HG02759 (cell line): ENCODE measurements around the gene CUEDC1.
"Not testable (repeated sequence)": the region's sequence is repeated elsewhere in the genome, so short reads cannot be mapped to it uniquely, and the experiment has no call there.

Source experiments
- ATAC-seq: cut with Tn5 transposase; IDR thresholded peaks from one replicate; pipeline ENCODE4 v1.9.1; 2021; ENCODE audit warnings: mild to moderate bottlenecking, moderate library complexity; ENCODE audit not compliant: unreplicated experiment

CUEDC1 gene

DNA sequence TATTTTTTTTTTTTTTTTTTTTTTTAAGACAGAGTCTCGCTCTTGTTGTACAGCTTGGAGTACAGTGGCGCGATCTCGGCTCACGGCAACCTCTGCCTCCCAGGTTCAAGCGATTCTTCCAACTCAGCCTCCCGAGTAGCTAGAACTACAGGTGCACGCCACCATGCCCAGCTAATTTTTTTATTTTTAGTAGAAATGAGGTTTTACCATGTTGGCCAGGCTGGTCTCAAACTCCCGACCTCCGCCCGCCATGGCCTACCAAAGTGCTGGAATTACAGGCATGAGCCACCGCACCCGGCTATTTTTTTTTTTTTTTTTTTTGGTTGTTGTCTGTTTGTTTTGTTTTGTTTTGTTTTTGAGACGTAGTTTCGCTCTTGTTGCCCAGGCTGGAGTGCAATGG lies 3.2 kb upstream of the CUEDC1 start:
- not testable (repeated sequence) for ATAC-seq

- ATAC-seq: no peak
Observed at GRCh38 chr17:57957886-57958285, 2.7 kb upstream of the CUEDC1 start.

DNA sequence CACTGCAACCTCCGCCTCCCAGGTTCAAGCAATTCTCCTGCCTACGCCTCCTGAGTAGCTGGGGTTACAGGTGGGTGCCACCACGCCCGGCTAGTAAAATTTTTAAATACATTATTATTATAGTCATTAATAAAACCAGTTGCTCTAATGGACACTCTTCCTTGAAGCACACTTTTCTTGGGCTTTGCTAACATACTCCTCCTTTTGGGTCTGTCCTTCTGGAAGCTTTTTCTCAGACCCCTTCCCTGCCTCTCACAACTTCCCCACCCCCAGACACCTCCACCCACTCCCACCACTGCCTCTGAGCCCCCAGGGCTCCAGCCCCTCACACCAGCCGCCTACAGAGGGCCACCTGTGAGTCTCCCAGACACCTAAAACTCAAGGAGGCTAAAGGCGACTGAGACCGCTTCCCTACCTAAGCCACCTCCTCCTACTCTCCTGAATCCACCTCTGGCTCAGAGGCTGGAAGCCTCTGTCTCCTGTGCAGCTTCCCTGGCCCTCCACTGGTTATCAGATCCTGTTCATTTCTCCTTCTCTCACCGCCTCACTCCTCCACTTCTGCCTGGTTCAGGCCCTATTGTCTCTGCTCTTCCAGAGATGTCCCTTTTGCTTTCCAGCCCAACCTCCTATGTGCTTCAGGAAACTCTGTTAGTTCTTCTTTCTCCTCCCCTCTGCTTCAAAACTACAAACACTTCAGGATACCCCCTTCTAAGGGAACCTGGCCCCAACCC lies 2.1 kb upstream of the CUEDC1 start:
- ATAC-seq: no peak

- peak; percentile 57 for ATAC-seq
Observed at GRCh38 chr17:57956291-57957119, 1.3 kb upstream of the CUEDC1 start.

DNA sequence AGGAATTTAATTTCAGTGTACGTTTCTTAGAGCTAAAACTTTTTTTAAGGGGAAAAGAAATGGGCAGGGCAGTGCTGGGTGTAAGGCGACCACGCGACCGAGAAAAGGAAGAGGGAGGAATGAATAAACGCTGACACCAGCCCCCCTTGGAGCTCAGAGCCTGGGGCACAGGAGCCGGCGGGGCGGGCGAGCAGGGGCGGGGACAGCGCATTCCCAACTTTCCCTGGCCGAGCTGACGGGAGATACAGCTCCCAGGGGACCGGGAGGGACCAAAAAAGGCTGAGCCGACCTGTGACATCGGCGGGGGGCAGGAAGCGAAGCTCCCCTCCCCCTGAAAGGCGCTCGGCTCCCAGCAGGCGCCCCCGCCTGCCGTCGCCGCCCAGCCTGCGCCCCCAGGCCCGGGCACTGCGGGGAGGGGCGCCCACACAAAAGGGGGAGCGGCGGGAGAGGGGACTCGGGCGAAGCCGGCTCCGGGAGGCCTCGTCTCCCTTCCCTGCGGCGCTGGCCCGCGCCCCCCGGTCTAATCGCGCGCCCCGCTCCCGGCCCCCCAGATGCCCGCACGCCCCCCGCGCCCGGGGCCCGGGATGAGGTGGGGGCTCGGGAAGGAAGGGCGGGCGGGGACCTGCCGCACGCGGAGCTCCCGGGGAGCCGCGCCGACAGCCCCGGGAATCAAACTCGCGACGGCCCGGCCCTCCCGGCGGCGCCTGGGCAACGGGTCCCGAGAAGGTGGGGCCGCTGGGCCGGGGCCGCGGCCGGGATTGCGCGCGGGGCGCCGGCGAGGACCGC lies 622 bp downstream of the CUEDC1 start:
- ATAC-seq: peak; percentile 25

DNA sequence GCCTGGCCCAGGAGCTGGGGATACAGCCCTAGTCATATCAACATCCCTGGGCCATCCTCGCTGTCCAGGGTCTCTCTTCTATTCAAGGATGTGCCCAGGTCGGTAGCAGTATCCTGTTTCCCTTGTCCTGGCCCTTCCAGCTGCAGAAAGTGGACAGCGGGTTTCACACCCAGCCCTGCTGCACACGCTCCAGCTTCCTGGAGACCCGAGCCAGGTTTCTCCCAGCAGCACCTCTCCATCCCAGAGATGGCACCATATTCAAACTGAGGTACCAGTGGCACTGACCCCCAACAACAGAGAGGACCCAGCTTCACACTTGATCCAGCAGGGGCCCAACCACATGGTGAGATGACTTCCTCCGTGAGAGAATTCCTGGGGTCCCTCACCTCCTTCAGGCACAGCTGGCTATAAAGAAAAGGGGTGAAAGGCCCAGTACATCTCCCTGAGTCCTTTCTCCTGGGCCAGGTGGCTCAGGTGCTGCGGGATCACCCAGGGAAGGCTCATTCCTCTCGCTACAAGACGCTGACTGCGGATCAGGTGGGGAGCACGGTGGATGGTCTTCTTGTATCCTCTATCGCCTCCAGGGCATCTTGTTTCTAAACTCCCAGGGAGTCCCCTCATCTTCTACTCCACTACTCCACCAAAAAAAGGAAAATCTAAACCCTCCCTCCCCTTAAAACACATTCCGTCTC lies 1.4 kb downstream of the CUEDC1 start:
- no peak for ATAC-seq

DNA sequence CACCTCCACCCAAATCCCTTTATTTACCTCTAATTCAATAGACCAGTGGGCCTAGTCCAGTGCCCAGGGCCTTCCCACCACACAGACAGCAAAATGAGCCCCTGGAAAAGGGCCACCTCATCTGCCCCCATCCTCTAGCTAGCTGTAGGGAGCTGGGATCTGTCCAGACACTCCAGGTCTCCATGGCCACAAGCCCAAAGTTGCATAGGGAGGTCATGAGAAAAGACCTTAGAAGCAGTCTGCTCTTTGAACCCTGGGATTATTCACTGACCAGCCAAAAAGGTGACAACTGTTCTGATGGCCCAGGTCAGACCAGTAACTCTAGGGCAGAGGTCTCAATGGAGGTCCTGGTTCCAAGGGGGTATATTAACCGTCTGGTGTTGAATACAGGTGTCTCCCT lies 2.0 kb downstream of the CUEDC1 start:
- ATAC-seq: no peak

DNA sequence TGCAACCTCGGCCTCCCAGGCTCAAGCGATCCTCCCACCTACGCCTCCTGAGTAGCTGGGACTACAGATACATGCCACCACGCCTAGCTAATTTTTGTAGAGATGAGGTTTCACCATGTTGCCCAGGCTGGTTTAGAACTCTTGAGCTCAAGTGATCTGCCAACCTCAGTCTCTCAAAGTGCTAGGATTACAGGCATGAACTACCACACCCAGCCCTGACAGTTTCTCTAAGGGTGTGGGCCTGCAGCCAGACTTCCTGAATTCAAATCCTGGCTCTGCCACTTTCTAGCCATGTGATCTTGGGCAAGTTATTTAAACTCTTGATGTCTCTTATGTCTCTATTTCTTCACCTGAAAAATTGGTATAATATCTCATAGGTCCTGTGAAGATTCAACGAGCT lies 5.6 kb downstream of the CUEDC1 start:
- ATAC-seq: no peak

GRCh38 chr17:57948555-57949420 lies 6.4 kb downstream of the CUEDC1 start:
- no peak for ATAC-seq

DNA sequence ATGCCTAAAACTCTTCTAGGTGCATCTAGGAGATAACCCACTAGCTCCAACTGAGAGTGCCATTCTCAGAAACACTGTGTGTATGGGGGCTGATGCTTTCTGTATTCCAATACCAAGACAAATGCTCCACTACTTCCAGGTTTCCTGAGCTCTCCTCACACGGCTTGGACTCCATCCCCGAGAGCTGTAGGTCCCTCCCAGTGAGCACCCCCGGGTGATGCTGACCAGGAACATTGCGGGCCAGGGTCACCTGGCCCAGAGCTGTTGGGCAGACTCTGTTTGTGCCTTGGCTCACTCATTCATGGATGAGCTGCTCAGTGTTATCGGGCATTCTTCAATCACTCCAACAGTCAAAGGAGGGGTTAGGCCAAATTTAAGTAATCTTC lies 7.0 kb downstream of the CUEDC1 start:
- ATAC-seq: no peak

GRCh38 chr17:57947369-57947768 lies 7.8 kb downstream of the CUEDC1 start:
- no peak for ATAC-seq

DNA sequence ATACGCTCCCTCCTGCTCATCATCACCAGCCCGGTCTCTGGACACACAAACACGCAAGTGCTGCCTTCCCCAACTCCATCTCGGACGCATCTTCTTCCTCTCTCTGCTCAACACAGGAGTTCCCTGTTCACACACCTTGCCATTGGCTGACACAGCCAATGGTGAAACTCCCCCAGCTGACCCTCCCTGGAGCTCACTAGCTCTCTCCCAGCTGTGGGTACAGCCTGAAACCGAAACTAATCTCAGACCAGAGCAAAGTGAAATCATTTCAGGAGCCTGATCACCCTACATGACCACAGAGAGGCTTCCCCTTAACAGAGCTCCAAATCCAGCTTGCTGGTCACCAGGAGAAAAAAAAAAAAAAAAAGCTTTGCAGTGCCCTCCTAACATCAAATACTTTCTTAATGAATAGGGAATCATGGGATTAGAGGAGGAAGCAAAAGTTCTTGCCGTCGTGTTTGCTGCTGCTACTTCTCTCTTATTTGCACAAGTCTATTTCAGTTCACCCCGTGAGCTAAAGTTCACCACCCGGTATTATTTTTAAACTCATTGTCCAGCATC lies 8.3 kb downstream of the CUEDC1 start:
- peak; percentile 91 for ATAC-seq

DNA sequence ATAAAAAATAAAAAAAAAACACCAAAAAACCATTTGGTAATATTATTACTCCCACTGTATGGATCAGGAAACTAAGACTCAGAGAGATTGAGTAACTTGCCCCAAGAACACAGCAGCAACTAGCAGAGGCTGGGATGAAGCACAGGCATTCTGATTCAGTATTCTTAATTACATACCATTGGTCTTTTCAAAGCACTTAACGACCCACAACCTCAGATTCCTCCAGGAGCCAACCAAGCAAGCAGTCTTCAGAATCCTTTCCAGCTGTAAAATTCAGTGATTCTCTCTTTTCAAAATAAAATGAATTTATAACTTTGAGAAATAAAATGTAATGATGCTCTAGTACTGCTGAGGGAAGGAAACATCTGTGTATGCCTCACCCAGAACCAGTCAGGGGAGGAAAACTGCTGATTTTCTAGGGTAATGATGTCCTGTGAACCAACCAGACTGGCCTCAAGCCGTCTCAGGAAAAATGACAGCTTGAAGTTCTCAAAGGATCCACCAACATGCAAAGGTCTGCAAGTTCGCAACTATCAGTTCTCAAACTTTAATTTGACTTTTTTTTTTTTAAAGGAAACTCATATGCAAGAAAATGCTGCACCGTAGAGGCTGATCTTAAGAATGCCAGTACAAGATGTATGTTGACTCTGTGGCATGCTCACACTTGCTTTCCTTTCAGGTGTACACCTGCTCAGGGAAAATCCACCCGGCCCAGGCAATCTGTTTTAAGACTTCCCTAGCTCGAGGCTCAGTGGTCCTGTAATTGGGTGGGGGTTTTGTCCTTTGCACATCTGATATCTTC lies 9.0 kb downstream of the CUEDC1 start:
- peak; percentile 8 for ATAC-seq

DNA sequence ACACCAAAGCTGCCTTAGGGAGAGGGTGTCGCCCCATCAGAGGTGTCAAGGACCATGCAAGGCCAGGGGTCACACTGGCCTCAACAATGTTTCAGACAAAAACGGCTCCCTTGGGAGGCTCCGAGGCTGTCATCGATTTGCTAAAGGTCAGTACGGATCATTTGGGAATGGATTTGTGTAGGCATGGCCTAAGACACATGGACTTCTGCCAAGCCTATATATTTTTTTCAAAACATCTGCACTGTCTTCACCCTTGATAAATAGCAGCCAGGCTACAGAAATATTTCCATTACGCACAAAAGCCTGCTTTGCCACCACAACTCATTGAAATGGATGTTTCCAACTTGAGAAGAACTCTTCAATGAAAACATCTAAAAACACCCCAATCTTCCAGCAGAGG lies 10.3 kb downstream of the CUEDC1 start:
- no peak for ATAC-seq

DNA sequence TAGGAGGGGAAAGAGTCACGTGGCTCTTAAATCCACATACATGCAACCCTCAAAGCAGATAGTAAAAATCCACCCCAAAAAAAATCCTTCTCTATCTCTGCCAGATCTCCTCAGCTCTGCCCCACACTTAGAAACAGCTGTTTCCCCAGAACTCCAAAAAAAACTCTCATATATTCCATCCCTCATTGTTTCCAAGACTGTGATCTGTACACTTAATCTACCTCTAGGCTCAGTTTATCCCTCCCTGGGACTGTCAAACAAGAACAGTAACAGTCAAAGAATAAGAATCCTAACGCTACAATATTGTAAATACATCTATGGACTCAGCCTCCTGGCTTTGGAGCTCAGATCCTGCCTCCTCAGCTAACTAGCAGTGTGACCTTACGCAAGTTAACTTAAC lies 11.6 kb downstream of the CUEDC1 start:
- ATAC-seq: no peak

- no peak for ATAC-seq
Observed at GRCh38 chr17:57943140-57943539, 12.1 kb downstream of the CUEDC1 start.

DNA sequence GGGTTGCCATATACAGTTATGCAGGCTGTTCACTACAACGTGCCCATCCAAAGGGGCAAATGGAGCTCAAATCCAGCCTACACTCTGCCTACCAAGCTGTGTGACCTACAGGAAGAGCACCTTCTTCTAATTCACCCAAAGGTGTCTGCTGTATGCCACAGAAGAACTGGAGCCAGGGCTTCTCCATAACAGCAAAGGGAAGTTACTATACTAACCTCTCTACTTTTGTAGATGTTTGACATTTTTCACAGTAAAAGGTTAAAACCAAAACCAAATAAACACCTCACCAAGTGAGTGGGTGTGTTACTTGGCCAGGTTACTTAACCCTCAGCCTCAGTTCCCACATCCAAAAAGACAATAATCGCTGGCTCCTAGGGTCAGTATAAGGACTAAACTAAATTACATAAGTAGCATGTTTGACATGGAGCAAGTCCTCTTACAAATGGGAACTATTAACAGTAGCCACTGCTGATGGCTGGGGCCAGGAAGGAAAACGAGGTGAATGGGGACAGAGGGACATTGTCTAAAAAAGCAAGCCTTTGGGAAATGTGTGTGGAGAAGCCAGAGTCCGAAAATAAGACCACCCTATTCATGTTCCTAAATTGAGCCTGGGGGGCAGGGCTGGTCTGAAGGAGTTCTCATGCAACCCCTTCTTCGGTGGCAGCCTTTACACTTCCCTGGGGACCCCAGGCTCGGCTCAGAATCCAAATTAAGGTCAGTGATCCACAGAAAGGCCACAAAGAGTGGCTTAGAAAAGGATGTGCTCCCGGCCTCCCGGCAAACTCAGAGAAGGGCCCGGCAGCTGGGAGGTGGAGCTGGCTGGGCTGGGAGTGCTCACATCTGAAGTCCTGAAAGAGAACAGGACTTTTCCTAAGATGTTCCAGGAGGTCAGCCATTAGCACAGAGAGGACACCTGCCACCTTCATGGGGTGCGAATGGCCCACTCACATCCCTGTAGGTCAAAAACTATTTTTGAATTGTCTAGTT lies 13.5 kb downstream of the CUEDC1 start:
- ATAC-seq: no peak
